ENCODE measurements around the gene BCAS3. TPM values are rescaled to one million over a fixed set of nuclear protein-coding genes. Genes with fewer than 3 reads are reported as not detected.

BCAS3 gene
- polyA plus RNA-seq, 3 donors: 10.3 to 19.1 (median 14.7) TPM

- Mint-ChIP-seq H3K4me3 (no peak overlapping the region), H3K36me3 (peaks cover 9 to 10% of the 10 kb centered on the region in 2 donors), H3K27me3 (ENCODE audit: low read depth in 3 of 3) (no peaks in the 10 kb centered on the region), H3K4me1 (peaks cover 8% of the 10 kb centered on the region), H3K9me3 (peaks cover 0 to 5% (median 3%) of the 10 kb centered on the region in 7 donors), H3K27ac (no peak overlapping the region)
- H3K9me3 ChIP-seq (replicated peaks in 1 of 2; ENCODE audit: control insufficient read depth in 1 of 2, insufficient read depth in 1 of 2, low read length in 2 of 2): peaks cover 3 to 5% of the 10 kb centered on the region in 2 donors
- no peaks in the 10 kb centered on the region for H3K79me2 ChIP-seq (ENCODE audit: insufficient read depth, low read length)
- no peak overlapping the region for H2AFZ ChIP-seq (ENCODE audit: insufficient read depth, low read depth, low read length, poor library complexity, severe bottlenecking)
- no peak overlapping the region for H3K4me3 ChIP-seq (replicated peaks in 1 of 3; ENCODE audit: low read depth in 2 of 3, low read length in 3 of 3)
- peaks cover 2 to 8% of the 10 kb centered on the region in 2 donors for H3K4me1 ChIP-seq (ENCODE audit: control insufficient read depth in 1 of 2, insufficient read depth in 2 of 2, low read length in 2 of 2)
- H3K27me3 ChIP-seq (ENCODE audit: control insufficient read depth in 2 of 2, insufficient read depth in 2 of 2, low read length in 2 of 2): no peaks in the 10 kb centered on the region
- no peak overlapping the region for H3K4me2 ChIP-seq (replicated peaks; ENCODE audit: extremely low read depth, low read length, poor library complexity, severe bottlenecking)
- no peak for TF ChIP-seq CTCF (IDR thresholded peaks at IDR 0.05)
- H3K36me3 ChIP-seq (replicated peaks in 1 of 2; ENCODE audit: control insufficient read depth in 1 of 2, insufficient read depth in 2 of 2, low read length in 2 of 2): no peaks in the 10 kb centered on the region
- DNase-seq: no peak
- H3K9ac ChIP-seq (ENCODE audit: insufficient read depth, low read length, poor library complexity, severe bottlenecking): no peak overlapping the region
- WGBS (ENCODE audit: insufficient coverage): 100% methylated on average over 1 of the region's 4 CpGs
- H3K27ac ChIP-seq (ENCODE audit: low read depth in 1 of 2, low read length in 2 of 2): no peak overlapping the region
- intact Hi-C loops (cut with micrococcal nuclease): no loop called here
- H4K20me1 ChIP-seq (ENCODE audit: insufficient read depth, low read length): no peaks in the 10 kb centered on the region
Observed at GRCh38 chr17:60749050-60749449, 71.4 kb downstream of the BCAS3 start.

GRCh38 chr17:60749708-60750107 is 72.1 kb downstream of the BCAS3 start:
- H3K4me2 ChIP-seq (replicated peaks; ENCODE audit: extremely low read depth, low read length, poor library complexity, severe bottlenecking): no peak overlapping the region
- no peaks in the 10 kb centered on the region for H3K27me3 ChIP-seq (ENCODE audit: control insufficient read depth in 2 of 2, insufficient read depth in 2 of 2, low read length in 2 of 2)
- H3K4me1 ChIP-seq (ENCODE audit: control insufficient read depth in 1 of 2, insufficient read depth in 2 of 2, low read length in 2 of 2): peaks cover 2 to 8% of the 10 kb centered on the region in 2 donors
- H3K9ac ChIP-seq (ENCODE audit: insufficient read depth, low read length, poor library complexity, severe bottlenecking): no peak overlapping the region
- H3K9me3 ChIP-seq (replicated peaks in 1 of 2; ENCODE audit: control insufficient read depth in 1 of 2, insufficient read depth in 1 of 2, low read length in 2 of 2): peaks cover 3 to 5% of the 10 kb centered on the region in 2 donors
- H3K4me3 ChIP-seq (replicated peaks in 1 of 3; ENCODE audit: low read depth in 2 of 3, low read length in 3 of 3): no peak overlapping the region
- TF ChIP-seq CTCF (IDR thresholded peaks at IDR 0.05): no peak
- Mint-ChIP-seq H3K27me3 (ENCODE audit: low read depth in 3 of 3) (no peaks in the 10 kb centered on the region), H3K27ac (peak overlapping the region in 1 of 7 donors; percentile 68), H3K4me3 (no peak overlapping the region), H3K9me3 (peaks cover 0 to 5% (median 3%) of the 10 kb centered on the region in 7 donors), H3K36me3 (peaks cover 14 to 15% of the 10 kb centered on the region in 2 donors), H3K4me1 (peaks cover 8% of the 10 kb centered on the region)
- H3K27ac ChIP-seq (ENCODE audit: low read depth in 1 of 2, low read length in 2 of 2): no peak overlapping the region
- WGBS (ENCODE audit: insufficient coverage): 100% methylated on average over 3 of the region's 5 CpGs
- H2AFZ ChIP-seq (ENCODE audit: insufficient read depth, low read depth, low read length, poor library complexity, severe bottlenecking): no peak overlapping the region
- intact Hi-C loops (cut with micrococcal nuclease): no loop called here
- no peaks in the 10 kb centered on the region for H4K20me1 ChIP-seq (ENCODE audit: insufficient read depth, low read length)
- H3K36me3 ChIP-seq (replicated peaks in 1 of 2; ENCODE audit: control insufficient read depth in 1 of 2, insufficient read depth in 2 of 2, low read length in 2 of 2): no peaks in the 10 kb centered on the region
- H3K79me2 ChIP-seq (ENCODE audit: insufficient read depth, low read length): no peaks in the 10 kb centered on the region
- DNase-seq: no peak

All from CD14-positive monocyte (primary cell).